ENCODE data around the gene PER3.

DNA sequence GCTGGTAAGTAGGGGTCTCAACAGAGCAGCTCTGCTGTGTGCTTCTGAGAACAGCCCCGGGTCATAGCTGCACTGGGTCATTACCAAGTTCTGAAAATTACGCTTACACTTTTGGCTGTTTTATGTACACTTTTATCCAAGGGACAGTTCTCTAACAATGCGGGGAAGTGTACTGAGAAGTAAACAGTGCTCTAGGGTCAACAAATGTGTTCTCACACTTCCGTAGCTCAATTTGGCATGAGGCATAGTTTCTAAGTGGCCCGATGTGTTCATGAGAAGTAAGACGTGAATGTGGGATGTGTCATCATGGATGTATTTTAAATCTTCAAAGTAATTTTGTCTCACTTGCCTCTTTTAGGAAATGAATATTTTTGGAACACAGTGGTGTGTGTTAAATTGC lies 23.8 kb upstream of the PER3 start:
- TF ChIP-seq POLR2AphosphoS5 (IDR thresholded peaks at IDR 0.05; ENCODE audit: low read depth, low read length) (no peak), SPI1 (IDR thresholded peaks at IDR 0.05; ENCODE audit: low read depth, low read length) (no peak), POLR2A (IDR thresholded peaks at IDR 0.05; ENCODE audit: low read depth, low read length) (no peak), TAF1 (IDR thresholded peaks at IDR 0.05; ENCODE audit: low read depth, low read length) (no peak), PAX5 (IDR thresholded peaks at IDR 0.05; ENCODE audit: insufficient read depth, low read length, severe bottlenecking) (no peak)

Measured in GM12891 (cell line).